ENCODE results near the gene TLCD4.

TLCD4 gene

GRCh38 chr1:95095833-95096217 lies 21.3 kb upstream of the TLCD4 start:
- DNase-seq (ENCODE audit: low read depth): no peak

DNA sequence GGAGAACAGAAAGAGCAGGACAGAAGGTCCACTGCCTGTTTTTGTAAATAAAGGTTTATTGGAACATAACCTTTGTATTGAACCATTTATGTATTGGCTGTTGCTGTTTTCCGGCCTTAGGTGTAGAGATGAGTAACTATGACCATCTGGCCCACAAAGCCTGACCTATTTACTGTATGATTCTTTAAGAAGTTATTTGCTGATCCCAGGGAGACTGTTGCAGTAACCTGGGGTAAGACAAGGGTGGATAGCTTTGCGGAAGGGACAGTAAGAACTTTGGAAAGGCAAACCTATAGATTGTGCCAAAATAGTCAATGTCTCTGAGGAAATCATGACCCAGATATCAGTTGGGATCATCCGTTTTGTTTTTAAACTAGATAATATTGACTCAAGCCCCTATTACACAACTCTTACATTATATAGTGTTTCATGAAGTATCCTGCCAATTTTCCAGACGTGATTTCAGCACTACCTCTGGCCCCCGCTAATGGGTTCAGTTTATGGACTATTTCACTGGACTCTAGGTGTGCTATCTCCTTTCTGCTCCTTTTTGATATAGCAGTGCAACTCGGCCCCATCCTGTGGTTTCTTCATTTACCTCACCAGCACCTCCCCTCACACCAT lies 20.8 kb upstream of the TLCD4 start:
- no peak for DNase-seq (ENCODE audit: low read depth)

- no peak for DNase-seq (ENCODE audit: low read depth)
These were observed 19.7 kb upstream of the TLCD4 start for GRCh38 chr1:95097426-95097825.

- DNase-seq (ENCODE audit: low read depth): no peak
These were observed 19.0 kb upstream of the TLCD4 start for GRCh38 chr1:95098196-95098595.

GRCh38 chr1:95108792-95109191 lies 8.4 kb upstream of the TLCD4 start:
- DNase-seq (ENCODE audit: low read depth): no peak

GRCh38 chr1:95111014-95111413 lies 6.1 kb upstream of the TLCD4 start:
- DNase-seq (ENCODE audit: low read depth): no peak

GRCh38 chr1:95113684-95114083 lies 3.5 kb upstream of the TLCD4 start:
- DNase-seq (ENCODE audit: low read depth): no peak

DNA sequence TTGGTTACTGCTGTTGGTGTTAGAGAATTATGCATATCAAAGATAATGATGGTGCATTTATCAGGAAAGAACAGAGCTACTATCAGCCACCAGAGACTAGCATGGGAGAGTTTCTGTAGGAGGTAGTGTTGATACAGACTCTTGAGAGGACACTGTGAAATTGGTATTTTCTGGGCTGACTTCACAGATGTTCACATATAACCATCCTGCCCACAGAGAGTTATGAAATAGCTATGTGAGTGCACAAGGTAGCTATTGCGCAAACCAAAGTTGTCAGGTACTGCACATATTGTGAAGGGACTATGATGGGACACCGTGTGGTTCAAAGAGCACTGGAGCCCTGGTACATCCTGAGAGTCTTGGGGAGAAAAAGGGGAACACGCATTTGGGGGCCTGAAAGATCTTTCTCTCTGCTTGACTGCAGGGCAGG lies 1.4 kb upstream of the TLCD4 start:
- DNase-seq (ENCODE audit: low read depth): no peak

- DNase-seq (ENCODE audit: low read depth): peak; percentile 51
These were observed 462 bp upstream of the TLCD4 start for GRCh38 chr1:95116580-95117206.

DNA sequence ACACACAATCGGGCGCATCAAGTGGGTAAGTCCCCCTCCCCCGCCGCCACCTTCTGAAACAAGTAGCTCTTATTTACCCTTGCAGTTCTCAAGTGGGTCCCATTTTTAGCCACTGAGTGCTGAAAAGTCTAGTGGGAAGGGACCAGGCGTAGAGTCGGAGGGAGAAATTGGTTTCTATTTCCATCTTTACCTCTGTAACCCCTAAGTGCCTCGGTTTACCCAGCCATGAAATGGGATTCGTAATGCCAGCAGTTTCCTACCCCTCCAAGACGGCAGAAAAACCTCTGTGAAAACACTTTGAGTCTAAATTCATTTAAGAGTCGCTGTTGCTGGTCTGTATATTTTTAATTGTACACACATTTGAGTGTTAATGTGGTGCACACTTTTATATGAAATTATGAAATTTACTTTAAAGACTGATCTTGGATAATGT lies 928 bp downstream of the TLCD4 start:
- no peak for DNase-seq (ENCODE audit: low read depth)

- DNase-seq (ENCODE audit: low read depth): no peak
These were observed 1.6 kb downstream of the TLCD4 start for GRCh38 chr1:95118710-95119109.

DNA sequence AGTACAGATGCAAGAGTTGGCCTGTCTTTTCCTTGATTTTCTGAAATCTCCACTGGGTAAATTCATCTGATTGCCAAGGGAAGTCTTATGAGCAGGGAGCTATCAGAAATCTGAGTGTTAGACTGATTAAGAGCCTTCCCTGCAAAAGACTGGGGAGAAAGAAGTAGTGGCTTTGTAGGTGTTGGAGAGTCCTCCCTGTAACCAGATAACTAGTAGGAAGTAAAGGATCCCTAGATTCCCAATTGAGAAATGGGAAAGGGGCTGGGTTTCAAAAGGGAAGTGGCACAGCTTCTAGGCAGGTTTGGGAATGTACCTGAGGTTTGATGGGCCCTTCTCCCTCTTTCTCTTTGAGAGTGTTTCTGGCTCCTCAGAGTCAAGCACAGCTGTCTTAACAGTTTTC lies 2.1 kb downstream of the TLCD4 start:
- DNase-seq (ENCODE audit: low read depth): no peak

GRCh38 chr1:95122151-95122697 lies 5.1 kb downstream of the TLCD4 start:
- DNase-seq (ENCODE audit: low read depth): no peak

GRCh38 chr1:95124342-95124741 lies 7.2 kb downstream of the TLCD4 start:
- DNase-seq (ENCODE audit: low read depth): no peak

DNA sequence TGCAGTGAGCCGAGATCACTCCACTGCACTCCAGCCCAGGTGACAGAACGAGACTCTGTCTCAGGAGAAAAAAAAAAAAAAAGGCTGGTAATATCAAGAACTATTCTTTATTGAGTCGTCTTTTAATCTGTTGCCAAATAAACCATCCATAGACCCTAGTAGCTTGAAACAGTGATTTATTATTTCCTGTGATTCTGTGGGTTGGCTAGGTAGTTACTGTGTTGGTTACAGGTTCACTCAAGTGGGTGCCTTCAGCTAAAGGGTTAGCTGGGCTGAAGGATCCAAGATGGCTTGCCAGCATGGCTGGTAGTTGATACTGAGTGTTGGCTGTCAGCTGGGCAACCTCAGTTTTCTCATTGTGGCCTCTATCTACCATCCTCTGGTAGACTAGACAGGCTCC lies 9.2 kb downstream of the TLCD4 start:
- DNase-seq (ENCODE audit: low read depth): no peak

GRCh38 chr1:95126846-95127245 lies 9.7 kb downstream of the TLCD4 start:
- DNase-seq (ENCODE audit: low read depth): no peak

- DNase-seq (ENCODE audit: low read depth): no peak
These were observed 10.2 kb downstream of the TLCD4 start for GRCh38 chr1:95127380-95127779.

- DNase-seq (ENCODE audit: low read depth): no peak
These were observed 15.6 kb downstream of the TLCD4 start for GRCh38 chr1:95132762-95133161.

GRCh38 chr1:95133687-95134086 lies 16.5 kb downstream of the TLCD4 start:
- DNase-seq (ENCODE audit: low read depth): no peak

DNA sequence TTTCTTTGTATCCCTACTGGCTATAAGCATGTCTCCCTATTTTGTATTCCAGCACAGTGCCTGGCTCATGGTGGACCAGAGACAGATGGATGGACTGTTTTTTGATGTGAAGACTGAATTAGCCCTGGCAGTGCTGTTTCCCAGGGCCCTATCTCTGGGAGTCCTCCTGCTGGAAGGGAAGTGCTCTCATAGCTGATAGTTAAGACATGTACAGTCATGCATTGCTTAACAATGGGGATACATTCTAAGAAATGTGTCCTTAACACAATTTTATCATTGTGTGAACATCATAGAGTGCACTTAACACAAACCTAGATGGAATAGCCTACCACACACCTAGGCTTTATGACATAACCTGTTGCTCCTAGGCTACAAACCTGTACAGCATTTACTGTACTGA lies 21.1 kb downstream of the TLCD4 start:
- DNase-seq (ENCODE audit: low read depth): no peak

DNA sequence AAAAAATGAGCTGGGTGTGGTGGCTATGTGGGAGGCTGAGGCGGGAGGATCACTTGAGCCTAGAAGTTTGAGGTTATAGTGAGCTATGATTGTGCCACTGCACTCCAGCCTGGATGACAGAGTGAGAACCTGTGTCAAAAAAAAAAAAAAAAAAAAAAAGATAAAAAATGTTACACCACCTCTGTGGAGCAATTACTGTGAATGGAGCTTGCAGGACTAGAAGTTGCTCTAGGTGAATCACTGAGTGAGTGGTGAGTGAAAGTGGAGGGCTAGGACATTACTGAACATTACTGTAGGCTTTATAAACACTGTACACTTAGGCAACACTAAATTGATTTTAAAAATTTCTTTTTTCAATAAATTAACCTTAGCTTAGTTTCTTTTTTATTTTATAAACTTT lies 21.9 kb downstream of the TLCD4 start:
- DNase-seq (ENCODE audit: low read depth): no peak

DNA sequence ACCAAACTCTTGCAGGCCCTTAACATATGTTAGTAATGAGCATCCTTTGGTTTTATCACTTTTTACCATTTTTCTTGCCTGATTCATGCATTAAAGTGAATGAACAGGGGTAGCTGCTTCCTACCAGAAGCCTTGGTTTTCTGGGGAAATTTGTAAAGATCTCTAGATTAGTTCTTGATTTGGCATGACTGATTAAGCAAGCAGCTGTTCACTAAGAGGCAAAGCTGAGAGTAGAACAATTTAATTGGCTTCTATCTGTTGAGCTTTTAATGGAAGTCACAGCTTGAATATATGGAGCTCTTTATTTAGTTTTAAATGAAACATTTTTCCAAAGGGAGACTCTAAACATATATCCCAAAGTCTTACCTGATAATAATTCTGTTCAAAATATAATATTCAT lies 23.6 kb downstream of the TLCD4 start:
- DNase-seq (ENCODE audit: low read depth): no peak

- no peak for DNase-seq (ENCODE audit: low read depth)
These were observed 28.3 kb downstream of the TLCD4 start for GRCh38 chr1:95145493-95145892.

DNA sequence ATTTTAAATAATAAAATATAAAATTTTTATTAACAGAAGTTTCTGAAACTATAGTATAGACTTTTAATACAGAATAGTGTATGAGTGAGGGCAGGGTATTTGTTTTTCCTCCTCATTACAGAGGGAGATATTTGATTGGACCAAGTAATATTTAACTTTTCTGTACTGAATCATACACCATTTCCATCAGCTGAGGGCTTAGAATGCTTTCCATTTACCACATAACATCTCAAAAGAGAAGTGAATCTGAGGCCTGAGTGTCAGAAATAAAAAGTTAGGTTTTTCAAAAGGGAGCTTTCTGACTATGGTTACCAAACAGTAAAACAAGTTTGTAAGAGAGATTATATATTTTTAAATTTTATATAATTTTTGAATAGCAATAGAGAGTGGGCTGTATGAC lies 29.5 kb downstream of the TLCD4 start:
- DNase-seq (ENCODE audit: low read depth): no peak

Data from HS-27A (cell line).